NCI-H82 treated with DMSO at 0.1 percent for 48 hours (cell line): ENCODE results near the gene PRKCZ.

Experiments used
- DNase-seq: peaks from one replicate; lab custom pipeline; 2025; ENCODE audit not compliant: unreplicated experiment; lab: John Stamatoyannopoulos, UW

The PRKCZ gene

GRCh38 chr1:2024887-2025286, 25.3 kb upstream of the PRKCZ start:
- no peak for DNase-seq

GRCh38 chr1:2025491-2025981, 24.7 kb upstream of the PRKCZ start:
- DNase-seq = no peak

- no peak for DNase-seq
Observed at GRCh38 chr1:2027961-2028583, 22.1 kb upstream of the PRKCZ start.

- DNase-seq = no peak
Observed at GRCh38 chr1:2028870-2029560, 21.2 kb upstream of the PRKCZ start.

GRCh38 chr1:2029561-2029960, 20.6 kb upstream of the PRKCZ start:
- DNase-seq = no peak

GRCh38 chr1:2030076-2030871, 19.9 kb upstream of the PRKCZ start:
- DNase-seq = no peak

- no peak for DNase-seq
Observed at GRCh38 chr1:2031546-2032540, 18.4 kb upstream of the PRKCZ start.

- DNase-seq = no peak
Observed at GRCh38 chr1:2032737-2033136, 17.5 kb upstream of the PRKCZ start.

- DNase-seq = no peak
Observed at GRCh38 chr1:2033165-2033564, 17.0 kb upstream of the PRKCZ start.

- DNase-seq = no peak
Observed at GRCh38 chr1:2036287-2036686, 13.9 kb upstream of the PRKCZ start.

GRCh38 chr1:2037314-2037979, 12.8 kb upstream of the PRKCZ start:
- DNase-seq = no peak

- DNase-seq = no peak
Observed at GRCh38 chr1:2038229-2038628, 12.0 kb upstream of the PRKCZ start.

GRCh38 chr1:2039251-2039650, 11.0 kb upstream of the PRKCZ start:
- no peak for DNase-seq

- no peak for DNase-seq
Observed at GRCh38 chr1:2041305-2041704, 8.9 kb upstream of the PRKCZ start.

- no peak for DNase-seq
Observed at GRCh38 chr1:2041887-2042286, 8.3 kb upstream of the PRKCZ start.

GRCh38 chr1:2042830-2043773, 7.1 kb upstream of the PRKCZ start:
- no peak for DNase-seq

- DNase-seq = no peak
Observed at GRCh38 chr1:2043886-2044285, 6.3 kb upstream of the PRKCZ start.

GRCh38 chr1:2044510-2045319, 5.5 kb upstream of the PRKCZ start:
- DNase-seq = no peak
